SKM-1 treated with dmso at 0.1 percent for 144 hours (cell line): Measurements from ENCODE around the gene MARCHF5.
"Not testable (repeated sequence)": the region's sequence is repeated elsewhere in the genome, so short reads cannot be mapped to it uniquely, and the experiment has no call there.

Source experiments
- DNase-seq: peaks from one replicate; lab custom pipeline; 2025; ENCODE audit not compliant: unreplicated experiment; lab: John Stamatoyannopoulos, UW

MARCHF5 gene

GRCh38 chr10:92304061-92304460 lies 13.1 kb downstream of the MARCHF5 start:
- DNase-seq, result no peak

DNA sequence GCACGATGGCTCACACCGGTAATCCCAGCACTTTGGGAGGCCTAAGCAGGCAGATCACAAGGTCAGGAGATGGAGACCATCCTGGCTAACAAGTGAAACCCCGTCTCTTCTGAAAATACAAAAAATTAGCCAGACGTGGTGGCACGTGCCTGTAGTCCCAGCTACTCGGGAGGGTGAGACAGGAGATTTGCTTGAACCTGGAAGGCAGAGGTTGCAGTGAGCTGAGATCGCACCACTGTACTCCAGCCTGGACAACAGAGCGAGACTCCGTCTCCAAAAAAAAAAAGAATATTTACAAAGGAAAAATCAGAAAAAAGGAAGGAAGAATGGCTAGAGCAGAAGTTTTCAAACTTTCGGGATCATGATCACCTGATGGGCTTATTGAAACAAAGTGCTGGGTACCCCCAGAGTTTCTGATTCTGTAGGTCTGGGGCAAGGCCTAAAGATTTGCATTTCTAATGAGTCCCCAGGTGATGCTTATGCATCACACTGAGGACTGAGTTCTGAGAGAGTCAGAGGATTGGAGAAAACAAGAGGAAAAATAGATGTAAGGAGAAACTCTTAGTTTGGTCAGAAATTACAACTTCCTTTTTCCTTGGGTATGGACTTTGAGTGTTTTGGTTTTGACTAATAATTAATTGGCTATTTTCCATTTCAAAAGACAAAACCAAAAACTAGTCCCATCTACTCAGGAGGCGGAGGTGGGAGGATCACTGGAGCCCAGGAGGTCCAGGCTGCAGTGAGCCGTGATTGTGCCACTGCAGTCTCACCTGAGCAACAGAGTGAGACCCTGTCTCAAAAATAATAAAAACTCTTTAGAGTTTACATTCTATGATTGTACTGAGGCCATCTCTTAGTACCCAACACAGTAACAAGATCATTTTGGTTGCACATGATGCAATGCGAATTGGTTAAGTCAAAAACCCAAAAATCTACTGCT lies 14.4 kb downstream of the MARCHF5 start:
- DNase-seq, result no peak

DNA sequence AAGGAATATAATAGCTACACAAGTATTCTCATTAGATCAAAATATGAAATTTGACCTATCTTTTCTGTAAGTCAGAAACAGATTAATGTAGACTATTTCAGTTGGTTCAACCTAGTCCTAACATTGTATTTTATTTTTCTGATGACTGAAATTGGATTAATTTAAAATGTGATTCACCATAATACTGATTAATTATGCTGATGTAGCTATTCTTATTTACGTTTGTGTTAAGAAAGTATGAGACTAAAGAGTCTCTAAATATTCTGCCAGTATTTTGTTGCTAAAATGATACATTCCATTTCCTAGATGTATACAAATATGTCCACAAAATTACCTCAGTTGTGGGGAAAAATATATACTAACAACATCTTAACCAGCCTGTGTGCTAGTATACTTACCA lies 18.3 kb downstream of the MARCHF5 start:
- DNase-seq, result no peak

DNA sequence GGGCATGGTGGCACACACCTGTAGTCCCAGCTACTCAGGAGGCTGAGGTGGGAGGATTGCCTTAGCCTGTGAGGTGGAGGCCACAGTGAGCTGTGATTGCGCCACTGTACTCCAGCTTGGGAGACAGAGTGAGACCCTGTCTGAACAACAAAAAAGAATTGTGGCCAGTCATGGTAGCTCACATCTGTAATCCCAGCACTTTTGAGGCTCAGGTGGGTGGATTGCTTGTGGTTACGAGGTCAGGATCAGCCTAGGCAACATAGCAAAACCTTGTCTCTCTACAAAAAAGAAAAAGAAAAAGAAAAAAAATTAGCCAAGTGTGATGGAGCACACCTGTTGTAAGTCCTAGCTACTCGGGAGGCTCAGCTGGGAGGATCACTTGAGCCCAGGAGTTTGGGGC lies 22.8 kb downstream of the MARCHF5 start:
- DNase-seq, result no peak

- DNase-seq, result no peak
These were observed 25.6 kb downstream of the MARCHF5 start for GRCh38 chr10:92316610-92317009.

DNA sequence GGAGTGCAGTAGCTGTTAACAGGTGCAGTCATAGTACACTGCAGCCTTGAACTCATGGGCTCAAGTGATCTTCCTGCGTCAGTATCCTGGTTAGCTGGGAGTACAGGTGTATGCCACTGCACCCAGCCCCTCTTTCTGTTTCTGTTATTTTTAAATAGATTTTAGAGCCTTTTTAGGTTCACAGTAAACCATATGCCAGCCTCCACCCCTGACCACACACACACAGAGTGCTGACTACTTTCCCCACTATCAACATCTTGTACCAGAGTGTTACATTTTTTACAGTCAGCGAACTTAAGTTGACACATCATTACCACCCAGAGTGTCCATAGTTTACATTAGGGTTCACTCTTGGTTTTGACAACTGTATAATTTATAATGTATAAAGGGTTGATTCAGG lies 32.1 kb downstream of the MARCHF5 start:
- DNase-seq, result no peak

DNA sequence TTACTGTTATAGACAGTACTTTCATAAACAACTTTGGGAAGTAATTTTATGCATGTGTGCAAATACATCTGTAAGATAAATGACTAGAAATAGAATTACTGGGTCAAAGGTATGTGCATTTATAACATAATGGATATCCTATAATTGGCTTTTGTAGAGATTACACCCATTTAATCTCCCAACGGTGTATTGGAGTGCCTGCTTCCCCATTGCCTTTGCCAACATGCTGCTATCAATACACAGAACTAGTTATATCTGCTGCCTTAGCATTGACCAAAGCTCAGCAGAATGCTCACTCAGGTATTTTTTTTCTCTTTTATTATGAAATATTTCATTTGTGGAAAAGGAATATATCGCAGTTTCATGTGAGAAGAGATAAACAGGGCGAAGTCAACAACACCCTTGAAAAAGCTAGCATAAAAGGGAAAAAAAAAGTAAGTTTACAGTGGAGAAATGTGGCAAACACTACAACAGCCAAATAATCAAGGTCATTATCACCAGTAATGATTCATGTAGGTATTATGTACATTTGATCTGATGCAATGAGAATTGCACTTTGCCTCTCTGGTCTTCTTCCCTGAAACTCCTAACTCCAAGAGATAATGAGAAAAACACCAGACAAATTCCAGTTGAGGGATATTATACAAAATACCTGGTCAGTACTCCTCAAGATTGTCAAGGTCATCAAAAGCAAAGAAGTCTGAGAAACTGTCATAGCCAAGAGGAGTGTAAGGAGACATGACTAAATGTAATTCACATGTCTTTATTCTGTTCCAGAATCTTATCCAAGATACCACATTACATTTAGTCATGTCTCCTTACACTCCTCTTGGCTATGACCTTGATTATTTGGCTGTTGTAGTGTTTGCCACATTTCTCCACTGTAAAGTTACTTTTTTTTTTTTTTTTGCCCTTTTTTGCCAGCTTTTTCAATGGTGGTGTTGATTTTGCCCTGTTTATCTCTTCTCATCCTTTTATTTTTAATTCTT lies 36.8 kb downstream of the MARCHF5 start:
- no peak for DNase-seq

DNA sequence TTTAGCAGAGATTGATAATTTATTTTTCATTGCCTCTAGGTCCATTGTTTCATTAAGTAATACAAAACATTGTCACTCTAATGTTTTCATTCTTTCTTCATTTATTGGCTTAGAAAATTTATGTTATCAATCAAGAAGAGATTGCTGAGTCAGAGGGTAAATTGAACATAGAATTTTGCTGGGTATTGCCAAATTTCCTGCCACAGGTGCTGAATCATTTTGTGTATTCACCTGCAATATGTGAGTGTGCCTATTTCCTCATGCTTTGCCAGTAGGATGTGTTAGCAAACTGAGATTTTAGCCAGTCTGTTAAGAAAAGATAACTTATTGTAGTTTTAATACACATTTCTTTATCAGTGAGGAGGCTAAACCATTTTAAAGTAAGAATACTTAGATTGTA lies 38.0 kb downstream of the MARCHF5 start:
- no peak for DNase-seq

- DNase-seq, result not testable (repeated sequence)
These were observed 39.0 kb downstream of the MARCHF5 start for GRCh38 chr10:92329927-92330326.

GRCh38 chr10:92342796-92343195 lies 51.8 kb downstream of the MARCHF5 start:
- DNase-seq, result no peak

- not testable (repeated sequence) for DNase-seq
These were observed 54.6 kb downstream of the MARCHF5 start for GRCh38 chr10:92345575-92345974.

DNA sequence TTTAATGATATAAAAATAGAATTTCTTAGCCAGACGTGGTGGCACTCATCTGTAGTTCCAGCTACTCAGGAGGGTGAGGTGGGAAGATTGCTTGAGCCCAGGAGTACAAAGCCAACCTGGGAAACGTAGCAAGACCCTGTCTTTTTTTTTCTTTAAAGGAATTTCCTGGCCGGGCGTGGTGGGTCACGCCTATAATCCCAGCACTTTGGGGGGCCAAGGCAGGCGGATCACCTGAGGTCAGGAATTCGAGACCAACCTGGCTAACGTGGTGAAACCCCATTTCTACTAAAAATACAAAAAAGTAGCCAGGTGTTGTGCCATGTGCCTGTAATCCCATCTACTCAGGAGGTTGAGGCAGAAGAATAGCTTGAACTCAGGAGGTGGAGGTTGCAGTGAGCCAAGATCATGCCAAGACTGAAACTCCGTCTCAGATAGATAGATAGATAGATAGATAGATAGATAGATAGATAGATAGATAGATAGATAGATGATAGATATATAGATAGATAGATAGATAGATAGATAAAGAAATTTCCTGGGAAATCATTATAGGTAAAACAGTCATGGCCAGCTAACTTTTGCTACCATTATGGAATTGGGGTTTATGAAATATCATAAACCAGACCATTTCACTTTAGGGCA lies 56.2 kb downstream of the MARCHF5 start:
- not testable (repeated sequence) for DNase-seq

GRCh38 chr10:92350411-92350810 lies 59.4 kb downstream of the MARCHF5 start:
- no peak for DNase-seq

DNA sequence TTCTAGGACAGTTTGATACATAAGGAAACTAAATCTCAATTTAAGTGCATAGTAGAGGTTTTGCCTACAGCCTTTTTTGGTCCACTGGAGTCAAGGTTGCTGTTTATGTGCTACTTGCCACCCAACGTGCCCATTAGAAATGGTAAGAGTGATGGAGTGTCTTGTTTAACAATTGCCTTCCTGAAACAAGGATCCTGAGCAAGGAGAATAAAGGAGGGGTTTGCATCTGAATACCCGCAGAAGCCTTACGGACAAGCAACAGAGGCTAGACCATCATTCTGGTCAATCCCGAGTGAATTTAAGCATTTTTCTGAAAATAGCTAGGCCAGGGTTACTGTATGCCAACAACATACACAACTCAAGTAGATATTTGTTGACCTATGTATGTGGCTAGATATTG lies 63.6 kb downstream of the MARCHF5 start:
- DNase-seq, result no peak

GRCh38 chr10:92356041-92356440 lies 65.1 kb downstream of the MARCHF5 start:
- DNase-seq, result no peak

DNA sequence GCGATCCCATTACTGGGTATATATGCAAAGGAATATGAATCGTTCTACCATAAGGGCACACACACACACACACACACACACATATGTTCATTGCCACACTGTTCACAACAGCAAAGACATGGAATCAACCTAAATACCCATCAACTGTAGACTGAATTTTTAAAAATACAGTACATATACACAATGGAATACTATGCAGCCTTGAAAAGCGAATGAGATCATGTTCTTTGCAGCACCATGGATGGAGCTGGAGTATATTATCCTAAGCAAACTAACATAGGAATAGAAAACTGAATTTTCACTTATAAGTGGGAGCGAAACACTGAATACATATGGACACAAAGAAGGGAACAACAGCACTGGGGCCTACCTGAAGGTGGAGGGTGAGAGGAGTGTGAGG lies 72.5 kb downstream of the MARCHF5 start:
- no peak for DNase-seq

GRCh38 chr10:92366412-92367021 lies 75.5 kb downstream of the MARCHF5 start:
- no peak for DNase-seq

DNA sequence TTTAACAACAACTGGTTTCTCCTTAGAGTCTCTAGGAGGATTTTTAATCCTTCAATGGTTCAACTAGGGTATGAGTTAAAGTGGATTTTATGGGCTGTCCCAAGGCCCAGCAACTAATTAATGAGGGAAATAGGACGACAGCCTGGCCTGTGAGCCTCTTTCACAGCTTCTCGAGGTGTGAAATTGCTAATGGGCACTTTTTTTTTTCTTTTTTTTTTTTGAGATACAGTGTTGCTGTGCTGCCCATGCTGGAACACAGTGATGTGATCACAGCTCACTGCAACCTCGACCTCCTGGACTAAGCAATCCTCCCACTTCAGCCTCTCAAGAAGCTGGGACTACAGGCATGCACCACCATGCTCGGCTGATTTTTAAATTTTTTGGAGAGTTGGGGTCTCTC lies 87.0 kb downstream of the MARCHF5 start:
- DNase-seq, result no peak

- DNase-seq, result no peak
These were observed 90.6 kb downstream of the MARCHF5 start for GRCh38 chr10:92381543-92381954.

GRCh38 chr10:92382631-92383030 lies 91.7 kb downstream of the MARCHF5 start:
- DNase-seq, result no peak

- DNase-seq, result no peak
These were observed 93.8 kb downstream of the MARCHF5 start for GRCh38 chr10:92384741-92385140.
